GM23338 (cell line): ENCODE results near the gene ART1. TPM values are rescaled to one million over a fixed set of nuclear protein-coding genes. Genes with fewer than 3 reads are reported as not detected.

ENCODE experiments used
- ATAC-seq: fragments of 200-7000 bp; cut with Tn5 transposase; 3 replicates; pipeline ENCODE4 v1.9.1; 2020
- DNase-seq: peaks from one replicate; pipeline ENCODE4 v3.0.0-alpha.2; 2015; ENCODE audit warnings: low spot score
- H2AFZ ChIP-seq: fragments of 200-600 bp; sonication (generic); 2 replicates; pipeline ENCODE4 v1.8.0; 2016; ENCODE audit warnings: antibody characterized with exemption, mild to moderate bottlenecking, moderate library complexity
- H3F3A ChIP-seq: fragments of 200-600 bp; sonication (generic); replicated peaks from 2 replicates; pipeline ENCODE4 v1.8.0; 2017; ENCODE audit warnings: antibody characterized with exemption, mixed run types, low read depth
- H3K27ac ChIP-seq: fragments of 200-600 bp; sonication (generic); 2 replicates; pipeline ENCODE4 v1.6.1; 2016; ENCODE audit warnings: low read depth
- H3K27me3 ChIP-seq: fragments of 200-600 bp; sonication (generic); 2 replicates; pipeline ENCODE4 v1.8.0; 2016; ENCODE audit warnings: mild to moderate bottlenecking, mixed run types, moderate library complexity; ENCODE audit not compliant: insufficient read depth
- H3K36me3 ChIP-seq: fragments of 200-600 bp; sonication (generic); 2 replicates; pipeline ENCODE4 v1.8.0; 2016; ENCODE audit warnings: mild to moderate bottlenecking; ENCODE audit not compliant: insufficient read depth
- H3K4me1 ChIP-seq: fragments of 200-600 bp; sonication (generic); 2 replicates; pipeline ENCODE4 v1.8.0; 2016; ENCODE audit warnings: mild to moderate bottlenecking, moderate library complexity; ENCODE audit not compliant: insufficient read depth
- H3K4me2 ChIP-seq: fragments of 200-600 bp; sonication (generic); 2 replicates; pipeline ENCODE4 v1.7.1; 2017; ENCODE audit warnings: mixed run types
- H3K4me3 ChIP-seq: fragments of 200-600 bp; sonication (generic); 2 replicates; pipeline ENCODE4 v1.6.1; 2016; ENCODE audit warnings: mixed run types
- H3K79me2 ChIP-seq: fragments of 200-600 bp; sonication (generic); replicated peaks from 2 replicates; pipeline ENCODE4 v1.8.0; 2017; ENCODE audit warnings: mild to moderate bottlenecking; ENCODE audit not compliant: insufficient read depth
- H3K9me2 ChIP-seq: fragments of 200-600 bp; sonication (generic); 2 replicates; pipeline ENCODE4 v1.8.0; 2017; ENCODE audit not compliant: insufficient read depth
- H4K20me1 ChIP-seq: fragments of 200-600 bp; sonication (generic); replicated peaks from 2 replicates; pipeline ENCODE4 v1.8.0; 2017; ENCODE audit warnings: mild to moderate bottlenecking; ENCODE audit not compliant: insufficient read depth
- H3K27ac Mint-ChIP-seq: 2 replicates; pipeline ENCODE4 v1.8.0; 2020; ENCODE audit warnings: inconsistent platforms, mild to moderate bottlenecking, moderate library complexity, mixed read lengths
- H3K27me3 Mint-ChIP-seq: 3 replicates; pipeline ENCODE4 v1.8.0; 2022; ENCODE audit warnings: low read depth, mild to moderate bottlenecking, moderate library complexity, mixed read lengths, inconsistent platforms; ENCODE audit not compliant: insufficient read depth, poor library complexity
- H3K36me3 Mint-ChIP-seq: 3 replicates; pipeline ENCODE4 v1.8.0; 2021; ENCODE audit warnings: low read depth, mild to moderate bottlenecking, inconsistent platforms, moderate library complexity, mixed read lengths
- H3K4me1 Mint-ChIP-seq: 3 replicates; pipeline ENCODE4 v1.8.0; 2020; ENCODE audit warnings: mild to moderate bottlenecking, inconsistent platforms, mixed read lengths
- H3K4me3 Mint-ChIP-seq: 3 replicates; pipeline ENCODE4 v1.8.0; 2021; ENCODE audit warnings: moderate library complexity, mild to moderate bottlenecking, inconsistent platforms, mixed read lengths
- H3K9me3 Mint-ChIP-seq: 3 replicates; pipeline ENCODE4 v1.8.0; 2020; ENCODE audit warnings: moderate library complexity, mild to moderate bottlenecking, inconsistent platforms, mixed read lengths
- CREB1 ChIP-seq: fragments of 250-450 bp; sonication (Bioruptor Pico); IDR thresholded peaks from 2 replicates; pipeline ENCODE4 v1.5.0; 2020; ENCODE audit warnings: low read depth, mild to moderate bottlenecking, moderate library complexity
- CTCF ChIP-seq, 2 experiments: fragments of 200-600 bp in 1 of 2; sonication (generic) in 1 of 2; conservative IDR thresholded peaks; 2 replicates each; pipeline versions ENCODE4 v1.5.1 to v1.6.1; 2016 to 2017; ENCODE audit warnings: antibody characterized with exemption in 2 of 2, low read depth in 2 of 2, mild to moderate bottlenecking in 2 of 2, moderate library complexity in 1 of 2
- ETS1 ChIP-seq: IDR thresholded peaks from 2 replicates; pipeline ENCODE4 v1.6.1; 2016; ENCODE audit warnings: antibody characterized with exemption
- EZH2phosphoT487 ChIP-seq: fragments of 200-600 bp; sonication (generic); IDR thresholded peaks from one replicate; pipeline ENCODE4 v1.8.1; 2018; ENCODE audit warnings: antibody characterized with exemption; ENCODE audit not compliant: unreplicated experiment
- NANOG ChIP-seq: IDR thresholded peaks from 2 replicates; pipeline ENCODE4 v1.6.1; 2016; ENCODE audit warnings: antibody characterized with exemption, borderline replicate concordance
- POLR2AphosphoS5 ChIP-seq: IDR thresholded peaks from 2 replicates; pipeline ENCODE4 v1.6.1; 2016; ENCODE audit warnings: antibody characterized with exemption, low read depth
- REST ChIP-seq: IDR thresholded peaks from one replicate; pipeline ENCODE4 v1.6.1; 2018; ENCODE audit warnings: antibody characterized with exemption; ENCODE audit not compliant: unreplicated experiment
- STAT1 ChIP-seq: IDR thresholded peaks from one replicate; pipeline ENCODE4 v1.6.1; 2016; ENCODE audit warnings: antibody characterized with exemption; ENCODE audit not compliant: unreplicated experiment
- ZNF331 ChIP-seq: fragments of 250-450 bp; sonication (Bioruptor Pico); IDR thresholded peaks from 2 replicates; pipeline ENCODE4 v1.5.0; 2020; ENCODE audit warnings: low read depth, mild to moderate bottlenecking, moderate library complexity
- polyA plus RNA-seq: library from polyadenylated mRNA; unstranded; fragments of >200 nt; fragmentation: Nextera tagmentation; extraction: Ambion mirVana; gene quantifications from 2 replicates; pipeline ENCODE4 v1.2.1, GENCODE V29; 2016
- total RNA-seq: library from RNA; depleted of rRNA; stranded (reverse); fragments of >200 nt; shearing (Covaris generic); gene quantifications from 2 replicates; pipeline ENCODE4 v1.2.3, GENCODE V29; 2014

ART1 gene
- total and polyA plus RNA-seq, 2 experiments from 2014 or later, result not detected

- H3K4me1 Mint-ChIP-seq, result peaks cover 13% of the 10 kb centered on the region
- no peaks in the 10 kb centered on the region; the same call in 2 of the 3 replicates for H3K36me3 Mint-ChIP-seq
- H3K27me3 Mint-ChIP-seq, result peaks cover 8% of the 10 kb centered on the region
- no peaks in the 10 kb centered on the region for H3K4me1 ChIP-seq
- ATAC-seq (no peak), DNase-seq (no peak)
- H3K4me3 ChIP-seq, result no peak overlapping the region
- no peak overlapping the region for H3K27ac Mint-ChIP-seq
- TF ChIP-seq STAT1, result no peak
- no peak for TF ChIP-seq REST
- no peak for TF ChIP-seq NANOG
- TF ChIP-seq ZNF331 (CRISPR knock-in tag), result no peak
- TF ChIP-seq CREB1 (CRISPR knock-in tag), result no peak
- TF ChIP-seq POLR2AphosphoS5, result no peak
- TF ChIP-seq EZH2phosphoT487, result no peak
- no peak overlapping the region for H3K4me3 Mint-ChIP-seq
- no peaks in the 10 kb centered on the region for H3K36me3 ChIP-seq
- H2AFZ ChIP-seq, result no peak overlapping the region
- no peak overlapping the region for H3K4me2 ChIP-seq
- H3K9me2 ChIP-seq, result 0 out of 2 replicates have a peak, but pooled peaks cover 3% of the 10 kb centered on the region
- no peaks in the 10 kb centered on the region for H3K27me3 ChIP-seq
- H3F3A ChIP-seq, result no peaks in the 10 kb centered on the region
- no peaks in the 10 kb centered on the region for H3K9me3 Mint-ChIP-seq
- no peaks in the 10 kb centered on the region for H4K20me1 ChIP-seq
- no peak overlapping the region for H3K27ac ChIP-seq
- no peaks in the 10 kb centered on the region for H3K79me2 ChIP-seq
Measured at GRCh38 chr11:3617990-3618389, 26.9 kb upstream of the ART1 start.

GRCh38 chr11:3622521-3622920 lies 22.4 kb upstream of the ART1 start:
- 0 out of 2 replicates have a peak, but pooled peaks cover 3% of the 10 kb centered on the region for H3K9me2 ChIP-seq
- TF ChIP-seq ETS1, result no peak
- no peak for TF ChIP-seq REST
- no peak for TF ChIP-seq POLR2AphosphoS5
- TF ChIP-seq NANOG, result no peak
- no peak for TF ChIP-seq EZH2phosphoT487
- no peak for TF ChIP-seq STAT1
- no peak for TF ChIP-seq CTCF (conservative IDR thresholded peaks at IDR 0.05; ENCODE audit: low read depth in 2 of 2)

More at GRCh38 chr11:3622521-3622920, 22.4 kb upstream of the ART1 start:
- Histone ChIP-seq H3K27me3 (no peaks in the 10 kb centered on the region), H2AFZ (no peak overlapping the region), H3K4me3 (no peak overlapping the region), H3K36me3 (no peaks in the 10 kb centered on the region), H4K20me1 (no peaks in the 10 kb centered on the region), H3K79me2 (no peaks in the 10 kb centered on the region), H3K27ac (no peak overlapping the region), H3F3A (no peaks in the 10 kb centered on the region), H3K4me2 (no peak overlapping the region), H3K4me1 (no peaks in the 10 kb centered on the region)
- Mint-ChIP-seq H3K4me3 (no peak overlapping the region), H3K9me3 (no peaks in the 10 kb centered on the region), H3K27me3 (peaks cover 11% of the 10 kb centered on the region), H3K36me3 (no peaks in the 10 kb centered on the region), H3K27ac (no peak overlapping the region), H3K4me1 (peaks cover 6% of the 10 kb centered on the region)
- ATAC-seq (no peak), DNase-seq (no peak)
